ENCODE results near the gene TFRC. TPM values are rescaled to one million over a fixed set of nuclear protein-coding genes. Genes with fewer than 3 reads are reported as not detected.
"Not testable (repeated sequence)": the region's sequence is repeated elsewhere in the genome, so short reads cannot be mapped to it uniquely, and the experiment has no call there.

Gene TFRC
- total RNA-seq, 1 experiment from 2014 or later: 604 TPM

DNA sequence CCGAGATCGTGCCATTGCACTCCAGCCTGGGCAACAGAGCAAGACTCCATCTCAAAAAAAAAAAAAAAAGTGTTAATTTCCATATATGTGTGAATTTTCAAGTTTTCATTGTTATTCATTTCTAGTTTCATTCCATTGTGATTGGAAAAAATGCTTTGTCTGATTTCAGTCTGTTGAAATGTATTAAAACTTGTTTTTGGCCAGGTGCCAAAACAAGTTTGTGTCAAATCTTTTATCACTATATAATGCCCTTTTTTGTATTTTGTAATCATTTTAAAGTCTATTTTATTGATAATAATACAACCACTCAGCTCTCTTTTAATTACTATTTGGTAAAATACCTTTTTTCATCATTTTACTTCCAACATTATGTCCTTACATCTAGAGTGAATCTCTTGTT lies 42.5 kb downstream of the TFRC start:
- no TSS peak for BruUV-seq (replicated peaks)
- no peak overlapping the region for H3K4me3 ChIP-seq (ENCODE audit: low read depth in 2 of 2, low read length in 2 of 2)
- H3K36me3 ChIP-seq (ENCODE audit: control insufficient read depth, insufficient read depth, low read length): no peaks in the 10 kb centered on the region
- ATAC-seq (no peak), DNase-seq (ENCODE audit: low read depth, low spot score) (no peak)
- H3K4me1 ChIP-seq (ENCODE audit: control insufficient read depth, insufficient read depth, low read length): no peaks in the 10 kb centered on the region
- H3K27me3 ChIP-seq (ENCODE audit: control insufficient read depth, insufficient read depth, low read length): no peaks in the 10 kb centered on the region
- intact Hi-C loops (cut with micrococcal nuclease; ENCODE audit: unreplicated experiment) (no loop called here), in situ Hi-C loops (cut with HindIII; ENCODE audit: low pct_unique_long_range_greater_than_20kb, low sequenced_read_pairs) (no loop called here)
- no peak for TF ChIP-seq POLR2AphosphoS5 (IDR thresholded peaks at IDR 0.05; ENCODE audit: low read depth, low read length)
- TF ChIP-seq, protein P1, sequence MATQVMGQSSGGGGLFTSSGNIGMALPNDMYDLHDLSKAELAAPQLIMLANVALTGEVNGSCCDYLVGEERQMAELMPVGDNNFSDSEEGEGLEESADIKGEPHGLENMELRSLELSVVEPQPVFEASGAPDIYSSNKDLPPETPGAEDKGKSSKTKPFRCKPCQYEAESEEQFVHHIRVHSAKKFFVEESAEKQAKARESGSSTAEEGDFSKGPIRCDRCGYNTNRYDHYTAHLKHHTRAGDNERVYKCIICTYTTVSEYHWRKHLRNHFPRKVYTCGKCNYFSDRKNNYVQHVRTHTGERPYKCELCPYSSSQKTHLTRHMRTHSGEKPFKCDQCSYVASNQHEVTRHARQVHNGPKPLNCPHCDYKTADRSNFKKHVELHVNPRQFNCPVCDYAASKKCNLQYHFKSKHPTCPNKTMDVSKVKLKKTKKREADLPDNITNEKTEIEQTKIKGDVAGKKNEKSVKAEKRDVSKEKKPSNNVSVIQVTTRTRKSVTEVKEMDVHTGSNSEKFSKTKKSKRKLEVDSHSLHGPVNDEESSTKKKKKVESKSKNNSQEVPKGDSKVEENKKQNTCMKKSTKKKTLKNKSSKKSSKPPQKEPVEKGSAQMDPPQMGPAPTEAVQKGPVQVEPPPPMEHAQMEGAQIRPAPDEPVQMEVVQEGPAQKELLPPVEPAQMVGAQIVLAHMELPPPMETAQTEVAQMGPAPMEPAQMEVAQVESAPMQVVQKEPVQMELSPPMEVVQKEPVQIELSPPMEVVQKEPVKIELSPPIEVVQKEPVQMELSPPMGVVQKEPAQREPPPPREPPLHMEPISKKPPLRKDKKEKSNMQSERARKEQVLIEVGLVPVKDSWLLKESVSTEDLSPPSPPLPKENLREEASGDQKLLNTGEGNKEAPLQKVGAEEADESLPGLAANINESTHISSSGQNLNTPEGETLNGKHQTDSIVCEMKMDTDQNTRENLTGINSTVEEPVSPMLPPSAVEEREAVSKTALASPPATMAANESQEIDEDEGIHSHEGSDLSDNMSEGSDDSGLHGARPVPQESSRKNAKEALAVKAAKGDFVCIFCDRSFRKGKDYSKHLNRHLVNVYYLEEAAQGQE (IDR thresholded peaks at IDR 0.05; ENCODE audit: insufficient read depth in 1 of 2, low read depth in 2 of 2, low read length in 1 of 2): no peak
- TF ChIP-seq, protein P2, sequence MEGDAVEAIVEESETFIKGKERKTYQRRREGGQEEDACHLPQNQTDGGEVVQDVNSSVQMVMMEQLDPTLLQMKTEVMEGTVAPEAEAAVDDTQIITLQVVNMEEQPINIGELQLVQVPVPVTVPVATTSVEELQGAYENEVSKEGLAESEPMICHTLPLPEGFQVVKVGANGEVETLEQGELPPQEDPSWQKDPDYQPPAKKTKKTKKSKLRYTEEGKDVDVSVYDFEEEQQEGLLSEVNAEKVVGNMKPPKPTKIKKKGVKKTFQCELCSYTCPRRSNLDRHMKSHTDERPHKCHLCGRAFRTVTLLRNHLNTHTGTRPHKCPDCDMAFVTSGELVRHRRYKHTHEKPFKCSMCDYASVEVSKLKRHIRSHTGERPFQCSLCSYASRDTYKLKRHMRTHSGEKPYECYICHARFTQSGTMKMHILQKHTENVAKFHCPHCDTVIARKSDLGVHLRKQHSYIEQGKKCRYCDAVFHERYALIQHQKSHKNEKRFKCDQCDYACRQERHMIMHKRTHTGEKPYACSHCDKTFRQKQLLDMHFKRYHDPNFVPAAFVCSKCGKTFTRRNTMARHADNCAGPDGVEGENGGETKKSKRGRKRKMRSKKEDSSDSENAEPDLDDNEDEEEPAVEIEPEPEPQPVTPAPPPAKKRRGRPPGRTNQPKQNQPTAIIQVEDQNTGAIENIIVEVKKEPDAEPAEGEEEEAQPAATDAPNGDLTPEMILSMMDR (IDR thresholded peaks at IDR 0.05): no peak
- TF ChIP-seq TCF7L2 (IDR thresholded peaks at IDR 0.05; ENCODE audit: low read depth, low read length): no peak
- TF ChIP-seq SIN3A (IDR thresholded peaks at IDR 0.05; ENCODE audit: borderline replicate concordance, insufficient read depth, low read depth, low read length): no peak
- POLR2A ChIA-PET: no interaction called here
- CTCF ChIA-PET: interaction anchor here (0.7 kb wide), 1 partner anchor 160 kb away, joined by 4 read pairs; no protein-coding TSS in a partner anchor
- no peak overlapping the region for H3K27ac ChIP-seq (ENCODE audit: low read length)
- H3K9me3 ChIP-seq (ENCODE audit: control insufficient read depth, insufficient read depth, low read depth, low read length): no peaks in the 10 kb centered on the region

DNA sequence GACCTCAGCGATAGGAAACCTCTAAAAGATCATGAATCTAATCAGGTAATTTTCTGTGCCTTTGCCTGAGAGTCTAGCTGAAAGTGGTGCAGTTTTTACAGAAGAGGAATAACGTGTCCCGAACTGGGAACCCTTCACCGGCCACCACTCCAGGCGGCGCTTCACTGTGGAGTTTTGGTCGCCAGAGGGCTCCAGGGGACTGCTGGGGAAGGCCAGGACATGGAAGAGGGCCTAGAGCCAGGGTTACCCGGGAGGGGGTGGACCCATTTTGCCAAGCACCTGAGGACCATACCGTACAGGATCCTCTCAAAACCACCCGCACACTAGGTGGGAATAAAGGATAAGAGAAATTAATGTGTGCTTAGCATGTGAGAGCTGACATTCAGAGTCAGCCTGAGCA lies 55.8 kb downstream of the TFRC start:
- TF ChIP-seq, protein P2 (IDR thresholded peaks at IDR 0.05): peak; percentile 92
- H3K27ac ChIP-seq (ENCODE audit: low read length); H3K27me3 ChIP-seq (ENCODE audit: control insufficient read depth, insufficient read depth, low read length); in situ Hi-C loops (cut with HindIII; ENCODE audit: low pct_unique_long_range_greater_than_20kb, low sequenced_read_pairs); H3K36me3 ChIP-seq (ENCODE audit: control insufficient read depth, insufficient read depth, low read length); POLR2A ChIA-PET; BruUV-seq (replicated peaks); H3K4me1 ChIP-seq (ENCODE audit: control insufficient read depth, insufficient read depth, low read length); H3K9me3 ChIP-seq (ENCODE audit: control insufficient read depth, insufficient read depth, low read depth, low read length); DNase-seq (ENCODE audit: low read depth, low spot score); H3K4me3 ChIP-seq (ENCODE audit: low read depth in 2 of 2, low read length in 2 of 2): not testable (repeated sequence)
- intact Hi-C loops (cut with micrococcal nuclease; ENCODE audit: unreplicated experiment): loop anchor here (2.0 kb wide), 1 partner anchor 171 kb away; no protein-coding TSS in a partner anchor
- ATAC-seq: peak; percentile 100
- CTCF ChIA-PET: interaction anchor here (0.9 to 1.5 kb wide), 3 partner anchors 23 to 493 kb away, joined by 3 to 4 read pairs (median 3); no protein-coding TSS in a partner anchor

All from Panc1 (cell line).